K562 treated with DMSO at 1 percent for 48 hours (cell line): ENCODE measurements around the gene HJV. TPM values are rescaled to one million over a fixed set of nuclear protein-coding genes. Genes with fewer than 3 reads are reported as not detected.

Experiments
- total RNA-seq: library from RNA; unstranded; fragments of 300-600 nt; gene quantifications from 2 replicates; pipeline ENCODE4 v1.2.3, GENCODE V29; 2022; ENCODE audit warnings: low replicate concordance; ENCODE audit errors: extremely low read depth

HJV gene, protein sequence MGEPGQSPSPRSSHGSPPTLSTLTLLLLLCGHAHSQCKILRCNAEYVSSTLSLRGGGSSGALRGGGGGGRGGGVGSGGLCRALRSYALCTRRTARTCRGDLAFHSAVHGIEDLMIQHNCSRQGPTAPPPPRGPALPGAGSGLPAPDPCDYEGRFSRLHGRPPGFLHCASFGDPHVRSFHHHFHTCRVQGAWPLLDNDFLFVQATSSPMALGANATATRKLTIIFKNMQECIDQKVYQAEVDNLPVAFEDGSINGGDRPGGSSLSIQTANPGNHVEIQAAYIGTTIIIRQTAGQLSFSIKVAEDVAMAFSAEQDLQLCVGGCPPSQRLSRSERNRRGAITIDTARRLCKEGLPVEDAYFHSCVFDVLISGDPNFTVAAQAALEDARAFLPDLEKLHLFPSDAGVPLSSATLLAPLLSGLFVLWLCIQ
- not detected in 2 replicates for total RNA-seq

DNA sequence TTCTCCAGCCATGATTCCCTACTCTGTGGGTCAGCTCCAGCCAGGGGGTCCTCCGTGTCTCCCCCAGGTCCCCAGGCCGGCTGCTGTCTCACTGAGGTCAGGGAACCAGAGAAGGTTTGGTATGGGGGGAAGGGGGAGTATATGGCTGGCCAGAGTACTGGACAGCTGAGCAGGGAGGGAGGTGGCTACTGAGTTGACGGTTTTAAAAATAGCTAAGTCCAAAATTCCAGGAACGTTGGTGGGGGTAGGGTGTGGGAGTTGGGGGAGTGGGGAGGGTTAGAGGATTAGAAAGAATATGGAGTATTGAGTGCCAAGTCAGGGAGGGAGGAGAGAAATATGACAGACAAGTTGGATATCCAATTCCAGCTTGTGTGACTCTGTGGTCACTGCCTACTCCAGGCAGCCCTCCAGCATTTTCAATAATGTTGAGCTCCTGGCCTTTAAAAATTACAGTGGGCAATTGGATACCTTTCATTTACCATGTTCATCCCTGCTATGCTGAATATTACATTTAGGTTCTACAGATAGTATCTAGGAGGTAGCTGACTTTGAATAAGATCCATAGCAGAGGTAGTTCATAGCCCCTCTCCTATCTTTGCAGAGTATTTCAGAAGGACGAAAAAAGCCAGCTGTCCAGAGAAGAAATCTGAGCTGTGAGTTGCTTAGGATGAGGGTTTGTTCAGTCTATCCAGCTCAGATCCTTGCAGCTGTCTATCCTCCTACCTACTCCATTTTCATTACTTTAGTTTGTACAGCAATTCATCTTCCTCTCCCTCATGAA, at the start of gene HJV:
Gene HJV (minus strand): TSS at position 114 of the 781 bp plus-strand sequence. CDS start 1,504 bp downstream, outside the sequence.

GRCh38 chr1:145996433-145997015, 25.0 kb downstream of the HJV start, which contains the start of gene TXNIP:
Gene TXNIP (minus strand): TSS chr1:145996579. CDS start chr1:145996266, 313 bp downstream.

Other genes starting within 250 kb of the HJV start
- not detected in 2 replicates for gene RNF115, start 197.6 kb downstream of the HJV start, total RNA-seq
- not detected in 2 replicates for gene POLR3C, start 197.5 kb downstream of the HJV start, total RNA-seq
- not detected in 2 replicates for gene NUDT17, start 176.1 kb downstream of the HJV start, total RNA-seq
- gene PIAS3, start 162.7 kb downstream of the HJV start, total RNA-seq = not detected in 2 replicates
- not detected in 2 replicates for gene ANKRD35, start 135.9 kb downstream of the HJV start, total RNA-seq
- gene ITGA10, start 111.7 kb downstream of the HJV start, total RNA-seq = not detected in 2 replicates
- gene PEX11B, start 103.0 kb downstream of the HJV start, total RNA-seq = not detected in 2 replicates
- not detected in 2 replicates for gene RBM8A, start 94.3 kb downstream of the HJV start, total RNA-seq
- gene LIX1L, start 63.7 kb downstream of the HJV start, total RNA-seq = not detected in 2 replicates
- not detected in 2 replicates for gene ANKRD34A, start 57.2 kb downstream of the HJV start, total RNA-seq
- gene POLR3GL, start 57.0 kb downstream of the HJV start, total RNA-seq = not detected in 2 replicates
- gene TXNIP, start 25.2 kb downstream of the HJV start, total RNA-seq = 440 and 632 TPM in 2 replicates
- gene NBPF10, start 123.1 kb upstream of the HJV start, total RNA-seq = not detected in 2 replicates
- not detected in 2 replicates for gene NOTCH2NLA, start 207.3 kb upstream of the HJV start, total RNA-seq